Measurements from ENCODE around the gene FAM118B.

The FAM118B gene

GRCh38 chr11:126211236-126212088 lies at the start of gene FAM118B, which contains the start of gene RPUSD4:
Gene FAM118B (plus strand): TSS chr11:126211782. CDS start chr11:126235002, 23,220 bp downstream.
Gene RPUSD4 (minus strand): TSS chr11:126211650. CDS start chr11:126211638, 12 bp downstream.
- DNase-seq, result peak; percentile 99

- DNase-seq, result no peak
These were observed 49.1 kb upstream of the FAM118B start for GRCh38 chr11:126162306-126163030.

GRCh38 chr11:126163074-126163700 lies 48.4 kb upstream of the FAM118B start:
- no peak for DNase-seq

DNA sequence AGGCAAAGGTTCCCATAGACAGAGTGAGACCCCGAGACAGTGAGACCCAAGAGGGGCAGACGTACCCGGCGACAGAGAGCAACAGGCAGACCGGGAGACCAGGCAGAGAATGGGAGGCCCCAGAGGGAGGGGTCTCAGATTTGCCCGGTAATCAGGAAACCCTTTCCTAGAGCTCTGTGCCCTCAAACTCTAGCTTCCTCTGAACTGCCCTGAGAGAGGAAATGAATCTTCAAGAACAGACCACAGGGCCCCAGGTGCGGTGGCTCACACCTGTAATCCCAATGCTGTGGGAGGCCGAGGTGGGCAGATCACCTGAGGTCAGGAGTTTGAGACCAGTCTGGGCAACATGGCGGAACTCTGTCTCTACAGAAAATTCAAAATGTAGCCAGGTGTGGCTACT lies 47.8 kb upstream of the FAM118B start:
- no peak for DNase-seq

GRCh38 chr11:126164781-126165180 lies 46.8 kb upstream of the FAM118B start:
- DNase-seq, result no peak

- DNase-seq, result no peak
These were observed 46.3 kb upstream of the FAM118B start for GRCh38 chr11:126165311-126165720.

GRCh38 chr11:126165757-126166156 lies 45.8 kb upstream of the FAM118B start:
- no peak for DNase-seq

DNA sequence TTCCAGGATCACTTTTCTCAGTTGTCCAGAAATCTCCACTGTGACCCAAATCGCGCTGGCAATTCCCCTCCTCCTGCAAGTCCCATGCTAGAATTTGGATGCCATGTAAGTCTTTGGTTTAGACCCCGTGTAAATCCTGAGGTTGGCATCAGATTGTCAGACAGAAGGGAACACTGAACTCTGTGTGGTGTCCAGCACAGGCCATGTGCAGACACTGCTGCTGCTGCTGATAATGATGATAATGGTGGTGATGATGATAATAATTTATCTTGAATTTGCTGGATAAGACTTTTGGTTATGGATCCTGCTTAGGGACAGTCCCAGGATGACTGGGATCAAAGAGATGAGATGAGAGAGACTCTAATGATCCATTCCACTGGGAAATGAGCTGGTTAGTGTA lies 45.2 kb upstream of the FAM118B start:
- no peak for DNase-seq

- no peak for DNase-seq
These were observed 44.1 kb upstream of the FAM118B start for GRCh38 chr11:126167488-126167887.

DNA sequence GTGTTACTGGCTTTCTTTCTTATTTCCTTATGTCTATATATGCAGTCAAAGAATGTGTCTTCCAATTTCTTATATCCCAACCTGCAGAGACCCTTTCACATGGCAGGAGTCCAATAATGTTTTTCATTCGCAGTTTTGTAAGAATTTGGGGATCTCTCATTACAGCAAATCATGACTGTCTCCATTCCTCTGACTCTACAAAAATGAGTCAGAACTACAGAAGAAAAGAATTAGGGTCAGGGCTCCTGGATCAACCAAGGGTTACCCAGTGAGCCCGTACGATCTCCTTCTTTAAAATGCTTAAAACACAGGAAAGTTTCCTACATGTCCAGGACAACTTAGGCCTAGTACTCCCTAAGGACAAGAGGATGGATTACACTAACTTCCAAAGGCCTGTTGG lies 42.3 kb upstream of the FAM118B start:
- no peak for DNase-seq

GRCh38 chr11:126172596-126173038 lies 39.0 kb upstream of the FAM118B start:
- no peak for DNase-seq

- no peak for DNase-seq
These were observed 38.3 kb upstream of the FAM118B start for GRCh38 chr11:126173257-126173656.

DNA sequence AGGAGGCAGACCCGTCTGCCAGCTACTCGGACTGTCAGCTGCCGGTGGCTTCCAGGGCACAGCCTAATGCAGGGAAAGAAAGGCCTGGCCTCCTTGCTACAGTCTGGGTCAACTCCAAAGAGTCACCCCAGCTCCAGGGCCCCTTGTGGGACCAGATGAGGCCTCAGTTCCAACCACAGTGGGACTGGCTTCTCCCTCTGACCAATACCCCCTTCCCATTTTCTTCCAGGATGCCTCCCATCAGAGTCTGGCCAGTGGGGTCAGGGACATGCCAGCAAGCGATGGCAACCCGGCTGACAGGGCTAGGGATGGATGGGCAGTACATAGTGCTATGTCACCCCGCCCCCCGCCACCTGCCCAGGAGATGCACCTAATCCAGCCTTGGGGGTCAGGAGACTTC lies 36.8 kb upstream of the FAM118B start:
- no peak for DNase-seq

DNA sequence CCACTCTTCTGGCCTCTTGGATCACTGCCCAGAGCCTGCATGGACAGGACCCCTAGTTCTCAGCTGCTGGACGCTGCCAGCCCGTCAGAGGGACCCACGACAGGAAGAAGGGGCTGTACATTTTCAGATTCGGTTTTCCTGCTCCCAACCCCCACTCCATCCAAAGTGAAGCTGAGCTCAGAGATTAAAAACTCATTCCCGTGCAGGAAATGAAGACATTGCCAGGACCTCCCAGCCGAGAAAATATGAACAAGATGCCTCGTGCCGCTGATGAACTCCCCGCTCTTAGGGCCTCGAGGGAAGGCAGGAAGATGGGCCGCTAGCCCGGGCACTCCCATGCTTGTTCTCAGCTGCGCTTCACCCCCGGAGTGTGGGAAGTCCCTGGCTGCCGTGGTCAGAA lies 36.2 kb upstream of the FAM118B start:
- no peak for DNase-seq

DNA sequence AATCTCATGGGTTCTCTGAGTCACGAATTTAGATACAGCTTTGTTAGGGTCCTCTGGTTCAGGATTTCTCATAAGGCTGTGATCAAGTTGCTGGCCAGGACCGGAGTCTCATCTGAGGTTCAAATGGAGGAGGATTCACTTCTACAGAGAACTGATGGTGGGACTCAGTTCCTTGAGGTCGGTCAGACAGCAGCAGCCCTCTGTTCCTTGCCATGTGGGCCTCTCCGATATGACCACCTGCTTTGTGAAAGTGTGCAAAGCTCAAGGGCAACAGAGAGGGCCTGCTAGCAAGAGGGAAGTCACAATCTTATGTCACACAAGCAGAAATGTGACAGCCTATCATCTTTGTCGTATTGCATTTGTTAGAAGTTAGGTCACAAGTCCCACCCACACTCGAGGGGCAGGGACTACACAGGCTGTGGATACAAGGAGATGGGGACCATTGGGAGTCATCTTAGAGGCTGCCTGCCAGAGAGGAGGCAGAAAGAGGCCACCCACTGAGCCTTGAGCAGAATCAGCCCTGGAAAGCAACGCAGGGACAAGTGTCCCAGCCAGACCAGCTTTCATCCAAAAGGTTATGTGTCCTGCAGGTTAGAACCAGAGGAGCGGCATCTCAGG lies 34.6 kb upstream of the FAM118B start:
- DNase-seq, result no peak

DNA sequence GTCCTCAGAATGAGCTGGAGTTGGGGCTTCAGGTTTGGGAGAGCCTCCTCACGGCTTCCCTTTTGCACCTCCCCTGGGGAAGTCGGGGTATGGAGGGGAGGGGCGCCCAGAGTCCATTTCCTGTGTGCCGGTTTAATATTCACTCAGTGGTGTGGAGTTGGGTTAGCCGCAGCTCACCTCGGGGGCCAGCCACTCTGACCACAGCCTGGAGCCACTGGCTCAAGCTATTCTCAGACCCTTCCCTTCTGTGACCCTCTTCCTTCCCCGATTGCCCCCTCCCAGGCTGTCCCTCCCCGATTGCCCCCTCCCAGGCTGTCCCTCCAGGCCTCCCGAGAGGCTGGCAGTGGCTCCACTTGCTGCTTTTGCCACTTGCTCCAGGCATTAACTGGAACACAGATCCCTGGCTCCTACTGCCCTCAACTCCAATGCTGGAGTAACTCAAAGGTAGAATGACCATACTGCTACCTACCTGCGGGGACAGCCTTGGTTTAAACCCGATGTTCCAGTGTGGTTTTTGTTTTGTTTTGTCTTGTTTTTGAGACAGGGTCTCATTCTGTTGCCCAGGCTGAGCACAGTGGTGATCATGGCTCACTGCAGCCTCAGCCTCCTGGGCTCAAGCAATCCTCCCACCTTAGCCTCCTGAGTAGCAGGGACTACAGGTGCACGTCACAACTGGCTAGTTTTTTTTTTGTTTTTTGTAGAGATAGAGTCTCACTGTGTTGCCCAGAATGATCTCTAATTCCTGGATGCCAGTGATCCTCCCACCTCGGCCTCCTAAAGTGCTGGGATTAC lies 29.4 kb upstream of the FAM118B start:
- no peak for DNase-seq

DNA sequence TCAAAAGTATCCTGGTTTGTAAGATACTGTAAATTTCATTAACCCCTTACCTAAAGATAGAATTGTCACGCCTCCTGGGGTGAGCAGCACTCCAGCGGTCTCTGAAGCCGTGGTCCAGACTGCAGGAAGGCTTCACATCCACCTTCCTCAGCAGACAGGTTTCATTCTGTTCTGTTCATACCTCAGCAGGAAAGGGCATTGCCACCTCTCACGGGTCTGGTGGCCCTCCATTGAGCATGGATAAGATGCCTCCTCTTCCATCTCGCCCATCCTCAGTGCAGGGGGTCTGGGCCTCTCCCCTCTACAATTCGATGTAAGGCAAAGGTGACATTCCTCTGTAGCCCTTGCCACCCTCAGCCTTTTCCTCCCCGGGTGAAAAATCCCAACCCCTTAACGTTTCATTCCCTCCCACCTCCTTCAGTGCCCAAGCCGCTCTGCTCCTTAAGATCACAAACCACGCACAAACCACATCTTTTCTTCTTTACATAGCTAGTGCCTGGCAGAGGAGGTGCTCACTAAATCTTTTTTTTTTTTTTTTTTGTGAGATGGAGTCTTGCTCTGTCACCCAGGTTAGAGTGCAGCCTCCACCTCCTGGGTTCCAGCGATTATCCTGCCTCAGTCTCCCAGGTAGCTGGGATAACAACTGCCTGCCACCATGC lies 28.7 kb upstream of the FAM118B start:
- no peak for DNase-seq

GRCh38 chr11:126185259-126186024 lies 26.1 kb upstream of the FAM118B start:
- DNase-seq, result no peak

DNA sequence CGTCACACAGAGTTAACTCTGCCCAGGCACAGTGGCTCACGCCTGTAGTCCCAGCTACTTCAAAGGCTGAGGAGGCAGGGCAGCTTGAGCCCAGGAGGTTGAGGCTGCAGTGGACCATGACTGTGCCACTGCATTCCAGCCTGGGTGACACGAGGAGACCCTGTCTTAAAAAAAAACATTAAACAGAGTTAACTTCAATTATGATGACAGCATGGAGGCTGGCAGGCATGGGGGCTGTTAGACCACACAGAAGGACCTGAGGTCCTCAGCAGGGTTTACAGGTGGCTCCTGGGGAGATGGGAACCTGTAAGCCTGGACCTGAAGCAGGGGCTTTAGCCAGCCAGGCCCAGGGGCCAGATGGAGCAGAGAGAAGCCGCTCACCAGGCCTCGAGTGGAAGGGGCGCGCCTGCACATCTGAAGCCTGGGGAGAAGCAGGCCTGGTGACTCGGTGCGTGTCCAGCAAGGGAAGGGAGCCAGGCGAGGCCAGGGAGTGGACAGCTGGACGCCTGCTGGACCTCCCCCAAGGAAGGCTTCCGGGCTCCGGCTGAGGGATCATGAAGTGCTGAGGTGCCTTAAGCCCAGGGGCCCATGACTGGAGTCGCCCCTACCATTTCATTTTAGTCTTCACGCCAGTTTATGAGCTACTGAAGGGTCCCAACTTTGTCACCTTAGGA lies 25.4 kb upstream of the FAM118B start:
- DNase-seq, result no peak
